GM12878 (cell line): ENCODE results near the gene VPS18. TPM values are rescaled to one million over a fixed set of nuclear protein-coding genes. Genes with fewer than 3 reads are reported as not detected.

Experiments used
- ATAC-seq: fragments of 200-7000 bp; cut with Tn5 transposase; 3 replicates; pipeline ENCODE4 v1.9.1; 2020; ENCODE audit warnings: mild to moderate bottlenecking, moderate library complexity
- BruUV-seq: library from RNA; stranded (reverse); fragments of 400-500 nt; replicated peaks from 2 replicates; lab custom pipeline; 2021; lab: Mats Ljungman, UMichigan
- CTCF ChIA-PET: fragments of 300-600 bp; sonication (Branson Sonifier 250); formaldehyde crosslinking; extraction: SDS; loops from one replicate; lab custom pipeline; 2021; ENCODE audit warnings: inconsistent platforms; lab: Yijun Ruan, JAX
- POLR2A ChIA-PET: fragments of 350-600 bp; formaldehyde crosslinking; extraction: SDS; loops from one replicate; lab custom pipeline; 2021; ENCODE audit warnings: inconsistent platforms; lab: Charles Lee
- RAD21 ChIA-PET: fragments of 300-600 bp; sonication (Branson Sonifier 250); formaldehyde crosslinking; loops from one replicate; lab custom pipeline; 2023; ENCODE audit warnings: antibody characterized with exemption; ENCODE audit not compliant: unreplicated experiment; lab: Charles Lee
- SMC1A ChIA-PET: fragments of 300-600 bp; sonication (Branson Sonifier 250); formaldehyde crosslinking; loops from one replicate; lab custom pipeline; 2023; ENCODE audit not compliant: unreplicated experiment, uncharacterized antibody; lab: Charles Lee
- DNase-seq: peaks from one replicate; pipeline ENCODE4 v3.0.0-alpha.2; 2011; ENCODE audit warnings: low read depth, low spot score
- FAIRE-seq: peaks from 3 replicates; lab custom pipeline; 2011; peaks lifted over from hg19 to GRCh38; lab: Jason Lieb, UNC
- H2AFZ ChIP-seq: 2 replicates; pipeline ENCODE4 v1.6.0; 2011; ENCODE audit warnings: low read depth, low read length, control low read depth; ENCODE audit not compliant: control insufficient read depth
- H3K27ac ChIP-seq: 2 replicates; pipeline ENCODE4 v1.5.1; 2011; ENCODE audit warnings: control low read depth; ENCODE audit not compliant: control insufficient read depth, insufficient read depth
- H3K27me3 ChIP-seq, 2 experiments: replicated peaks in 1 of 2; 2 replicates each; pipeline versions ENCODE4 v1.6.0 to v1.6.1; 2011; ENCODE audit warnings: low read length in 1 of 2; ENCODE audit not compliant: control insufficient read depth in 2 of 2, insufficient read depth in 2 of 2
- H3K36me3 ChIP-seq, 2 experiments: 2 replicates each; pipeline ENCODE4 v1.5.1; 2011; ENCODE audit warnings: low read length in 1 of 2; ENCODE audit not compliant: control insufficient read depth in 2 of 2, insufficient read depth in 2 of 2
- H3K4me1 ChIP-seq: 2 replicates; pipeline ENCODE4 v1.6.1; 2011; ENCODE audit warnings: mild to moderate bottlenecking, low read length, moderate library complexity, mixed read lengths; ENCODE audit not compliant: control insufficient read depth, insufficient read depth
- H3K4me2 ChIP-seq: 2 replicates; pipeline ENCODE4 v1.6.0; 2011; ENCODE audit warnings: control low read depth; ENCODE audit not compliant: control insufficient read depth, insufficient read depth
- H3K4me3 ChIP-seq: fragments of 200-600 bp; sonication (generic); 2 replicates; pipeline ENCODE4 v1.5.1; 2016
- H3K79me2 ChIP-seq: 2 replicates; pipeline ENCODE4 v1.6.0; 2011; ENCODE audit warnings: low read length; ENCODE audit not compliant: control insufficient read depth, insufficient read depth
- H3K9ac ChIP-seq: 2 replicates; pipeline ENCODE4 v1.8.0; 2011; ENCODE audit warnings: low read length, control low read depth, mixed read lengths; ENCODE audit not compliant: control insufficient read depth, insufficient read depth
- H3K9me3 ChIP-seq: replicated peaks from 3 replicates; pipeline ENCODE4 v1.5.1; 2011; ENCODE audit warnings: mild to moderate bottlenecking, low read length; ENCODE audit not compliant: control insufficient read depth, insufficient read depth
- H4K20me1 ChIP-seq: 2 replicates; pipeline ENCODE4 v1.6.0; 2011; ENCODE audit not compliant: control insufficient read depth, insufficient read depth
- SIN3A ChIP-seq: IDR thresholded peaks from 2 replicates; pipeline ENCODE4 v1.6.1; 2012; ENCODE audit warnings: low read depth, low read length, improper control_type of control experiment
- WGBS: methylation state at CpG from one replicate; pipeline ENCODE4 v1.1.6; 2016; ENCODE audit warnings: low lambda C conversion rate; ENCODE audit not compliant: insufficient replicate concordance, insufficient coverage; ENCODE audit errors: missing lambda C conversion rate; 5-methylcytosine and 5-hydroxymethylcytosine counted together
- in situ Hi-C: fragments of 300-500 bp; cut with MboI; formaldehyde crosslinking; loops from 9 replicates; pipeline ENCODE4 v1.14.3; 2018; ENCODE audit warnings: mixed read lengths
- intact Hi-C: fragments of 100-400 bp; cut with micrococcal nuclease; formaldehyde crosslinking; loops from one replicate; pipeline ENCODE4 v1.14.2; 2022; ENCODE audit not compliant: unreplicated experiment
- polyA plus RNA-seq, 11 experiments: library from polyadenylated mRNA; depleted of rRNA in 4 of 11; unstranded in 6 of 11; stranded (reverse) in 5 of 11; fragments of >200 nt; fragmentation: Nextera tagmentation in 4 of 11; fragmentation: Illumina TruSeq in 1 of 11; extraction: Ambion mirVana in 4 of 11; extraction: Trizol in 1 of 11; gene quantifications; 1 replicate in 1 of 11; 2 replicates in 10 of 11; pipeline versions ENCODE4 v1.2.1 to v1.2.3, GENCODE V29; 2011 to 2016; ENCODE audit warnings: inconsistent platforms in 2 of 11, missing spikeins in 2 of 11, low read depth in 1 of 11
- total RNA-seq, 4 experiments: library from RNA; depleted of rRNA in 3 of 4; stranded (reverse); fragments of >200 nt in 3 of 4; fragmentation: Illumina TruSeq in 1 of 4; extraction: Trizol in 1 of 4; gene quantifications; 2 replicates each; pipeline versions ENCODE4 v1.2.1 to v1.2.3, GENCODE V29; 2013 to 2021
- TF ChIP-seq, protein P1 (sequence below): fragments of 450-650 bp; IDR thresholded peaks from 2 replicates; pipeline ENCODE4 v1.6.1; 2016; ENCODE audit warnings: mild to moderate bottlenecking

VPS18 gene
- total and polyA plus RNA-seq, 10 of the 15 experiments (the other 5 are each of a cell fraction or from before 2014, with no cell fraction given) = 0.71 to 20.4 (median 10.6) TPM

DNA sequence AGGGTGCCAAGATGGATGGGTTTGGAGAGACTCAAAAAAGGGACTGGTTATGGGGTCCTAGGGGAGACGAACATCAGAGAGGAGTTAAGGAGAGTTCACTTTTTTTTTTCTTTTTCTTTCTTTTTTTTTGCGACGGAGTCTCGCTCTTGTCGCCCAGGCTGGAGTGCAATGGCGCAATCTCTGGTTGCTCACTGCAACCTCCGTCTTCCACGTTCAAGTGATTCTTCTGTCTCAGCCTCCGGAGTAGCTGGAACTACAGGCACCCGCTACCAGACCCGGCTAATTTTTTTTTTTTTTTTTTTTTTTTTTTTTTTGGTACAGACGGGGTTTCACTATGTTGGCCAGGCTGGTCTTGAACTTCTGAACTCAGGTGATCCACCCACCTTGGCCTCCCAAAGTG, 49.2 kb upstream of the VPS18 start:
- in situ Hi-C loops = no loop called here
- FAIRE-seq (no peak), ATAC-seq (no peak), DNase-seq (no peak)
- WGBS = 83% methylated on average over 7 of the region's 12 CpGs
- Histone ChIP-seq H4K20me1 (no peaks in the 10 kb centered on the region), H3K9me3 (no peaks in the 10 kb centered on the region), H3K79me2 (no peaks in the 10 kb centered on the region), H3K4me1 (peaks cover 26% of the 10 kb centered on the region), H3K27ac (no peak overlapping the region), H3K36me3 (no peaks in the 10 kb centered on the region), H3K4me3 (peak overlapping the region; percentile 75), H3K9ac (peak overlapping the region; percentile 47; the same call in 1 of the 2 replicates), H3K27me3 (peaks cover 1 to 3% of the 10 kb centered on the region in 2 experiments; a peak in 1 of 4 replicates), H2AFZ (peak overlapping the region; percentile 86), H3K4me2 (peak overlapping the region; percentile 98)
- ChIA-PET CTCF (interaction anchor here (0.6 to 8.8 kb wide), 6 partner anchors 13 to 63 kb away, joined by 3 to 140 read pairs (median 4); partner anchors contain the start of gene VPS18), SMC1A (interaction anchor here (0.6 to 2.2 kb wide), 5 partner anchors 12 to 150 kb away, joined by 3 to 7 read pairs (median 5); partner anchors contain the start of gene RAD51), RAD21 (interaction anchor here (0.6 to 5.0 kb wide), 7 partner anchors 13 to 70 kb away, joined by 3 to 41 read pairs (median 6); partner anchors contain the start of genes DNAJC17, VPS18 and ZFYVE19), POLR2A (interaction anchor here (0.6 to 5.0 kb wide), 7 partner anchors 27 to 285 kb away, joined by 3 to 39 read pairs (median 5); partner anchors contain the start of gene RHOV)
- no TSS peak for BruUV-seq
- TF ChIP-seq, protein P1, sequence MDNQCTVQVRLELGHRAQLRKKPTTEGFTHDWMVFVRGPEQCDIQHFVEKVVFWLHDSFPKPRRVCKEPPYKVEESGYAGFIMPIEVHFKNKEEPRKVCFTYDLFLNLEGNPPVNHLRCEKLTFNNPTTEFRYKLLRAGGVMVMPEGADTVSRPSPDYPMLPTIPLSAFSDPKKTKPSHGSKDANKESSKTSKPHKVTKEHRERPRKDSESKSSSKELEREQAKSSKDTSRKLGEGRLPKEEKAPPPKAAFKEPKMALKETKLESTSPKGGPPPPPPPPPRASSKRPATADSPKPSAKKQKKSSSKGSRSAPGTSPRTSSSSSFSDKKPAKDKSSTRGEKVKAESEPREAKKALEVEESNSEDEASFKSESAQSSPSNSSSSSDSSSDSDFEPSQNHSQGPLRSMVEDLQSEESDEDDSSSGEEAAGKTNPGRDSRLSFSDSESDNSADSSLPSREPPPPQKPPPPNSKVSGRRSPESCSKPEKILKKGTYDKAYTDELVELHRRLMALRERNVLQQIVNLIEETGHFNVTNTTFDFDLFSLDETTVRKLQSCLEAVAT = peak; percentile 95
- no peak for TF ChIP-seq SIN3A
- intact Hi-C loops = loop anchor here (5.0 to 10.0 kb wide), 2 partner anchors 38 to 270 kb away; partner anchors contain the start of genes DNAJC17, INO80 and ZFYVE19
